HG03060 (cell line): ENCODE data around the gene ARHGEF10L.
"Not testable (repeated sequence)": the region's sequence is repeated elsewhere in the genome, so short reads cannot be mapped to it uniquely, and the experiment has no call there.

Source experiments
- ATAC-seq: cut with Tn5 transposase; IDR thresholded peaks from one replicate; pipeline ENCODE4 v1.9.1; 2021; ENCODE audit warnings: low read depth, moderate number of reproducible peaks; ENCODE audit not compliant: unreplicated experiment

Gene ARHGEF10L

GRCh38 chr1:17606826-17607440, 67.4 kb downstream of the ARHGEF10L start:
- ATAC-seq: no peak

DNA sequence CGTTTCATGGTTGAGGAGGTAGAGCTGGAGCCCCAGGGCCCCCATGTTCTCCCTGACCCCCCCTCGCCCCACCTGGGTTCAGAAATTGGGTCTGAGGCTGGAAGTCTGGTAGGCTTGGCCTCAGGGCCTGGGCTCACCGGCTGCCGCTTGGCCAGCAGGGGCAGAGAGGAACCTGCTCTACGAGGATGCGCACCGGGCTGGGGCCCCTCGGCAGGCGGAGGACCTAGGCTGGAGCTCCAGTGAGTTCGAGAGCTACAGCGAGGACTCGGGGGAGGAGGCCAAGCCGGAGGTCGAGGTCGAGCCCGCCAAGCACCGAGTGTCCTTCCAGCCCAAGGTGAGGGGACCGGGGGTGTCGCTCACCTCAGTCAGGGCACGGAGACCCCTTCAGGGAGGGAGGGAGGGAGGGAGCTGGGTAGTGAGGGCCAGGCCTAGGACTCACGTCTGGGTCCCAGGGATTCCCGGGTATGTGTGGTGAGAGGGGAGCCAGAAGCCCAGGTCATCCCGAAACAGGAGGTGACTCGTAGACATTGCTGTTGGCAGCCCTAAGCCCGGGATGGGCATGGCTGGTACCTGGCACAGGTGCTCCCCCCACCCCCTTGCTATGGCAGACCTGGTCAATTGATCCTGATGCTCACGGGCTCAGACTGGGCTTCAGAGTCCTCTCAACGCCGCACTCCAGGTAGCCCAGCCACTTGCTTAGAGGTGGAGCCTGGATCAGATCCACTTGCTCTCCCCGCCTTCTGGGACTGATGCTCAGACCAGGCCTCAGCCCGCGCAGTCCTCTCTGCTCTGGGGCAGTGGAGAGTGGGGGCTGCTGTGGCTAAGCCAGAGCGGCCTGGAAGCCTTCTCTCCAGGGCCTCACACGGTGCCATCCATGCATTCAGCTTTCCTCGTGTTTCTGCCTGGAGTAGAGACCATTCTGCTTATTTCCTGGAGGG, 68.4 kb downstream of the ARHGEF10L start:
- no peak for ATAC-seq

DNA sequence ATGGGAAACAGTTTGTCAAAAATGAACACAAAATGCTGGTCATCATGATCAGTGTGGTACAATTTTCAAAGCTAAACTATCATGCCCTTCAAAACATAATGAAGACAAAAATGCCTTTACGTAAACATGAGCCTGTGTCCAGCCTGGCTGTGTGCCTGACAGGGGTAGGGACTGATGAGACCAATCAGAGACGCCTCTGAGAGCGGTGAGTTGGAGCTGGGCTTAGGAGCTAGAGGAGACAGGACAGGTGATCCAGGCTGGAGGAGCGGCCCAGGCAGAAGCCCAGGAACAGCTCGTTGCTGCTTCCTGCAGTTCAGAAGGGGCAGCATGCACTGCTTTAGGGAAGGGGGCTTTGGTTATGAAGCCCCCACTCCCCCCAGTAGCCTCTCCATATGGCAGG, 70.0 kb downstream of the ARHGEF10L start:
- no peak for ATAC-seq

DNA sequence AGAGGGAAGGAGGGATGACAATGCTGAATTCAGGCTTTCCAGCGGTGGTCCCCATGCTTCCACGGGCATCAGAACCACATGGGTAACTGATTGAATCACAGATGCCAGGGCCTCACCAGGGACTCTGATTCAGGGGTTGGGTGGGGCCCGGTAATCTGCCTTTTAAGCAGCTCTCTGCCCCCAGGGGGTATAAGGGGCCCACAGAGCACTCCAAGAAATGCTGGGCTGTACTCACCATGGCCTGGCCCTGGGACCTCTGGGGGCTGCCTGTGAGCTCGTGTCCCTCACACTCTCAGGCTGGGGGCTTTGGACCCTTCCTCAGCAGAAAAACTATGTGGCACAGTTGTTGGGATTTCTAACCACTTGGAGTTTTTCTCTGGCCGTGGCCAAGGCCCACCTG, 70.6 kb downstream of the ARHGEF10L start:
- no peak for ATAC-seq

DNA sequence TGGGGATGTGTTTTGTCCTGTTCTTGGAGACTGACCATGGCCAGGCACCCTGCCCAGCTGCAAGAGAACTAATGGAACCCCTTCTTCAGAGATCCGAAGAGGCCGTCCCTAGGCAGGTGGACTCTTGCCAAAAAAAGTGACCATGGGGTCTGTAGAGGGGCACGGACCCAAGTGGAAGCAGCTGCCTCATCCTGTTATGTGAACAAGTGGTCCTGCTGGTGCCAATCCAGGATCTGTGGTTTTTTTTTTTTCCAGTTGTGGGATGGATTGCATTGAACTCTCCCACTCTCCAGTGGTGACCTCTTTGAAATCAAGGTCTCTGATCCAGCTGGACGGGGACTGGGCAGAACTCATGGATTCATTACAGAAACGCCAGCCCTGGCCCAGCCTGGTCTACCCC, 71.2 kb downstream of the ARHGEF10L start:
- no peak for ATAC-seq

- no peak for ATAC-seq
These were observed 72.5 kb downstream of the ARHGEF10L start for GRCh38 chr1:17611991-17612390.

DNA sequence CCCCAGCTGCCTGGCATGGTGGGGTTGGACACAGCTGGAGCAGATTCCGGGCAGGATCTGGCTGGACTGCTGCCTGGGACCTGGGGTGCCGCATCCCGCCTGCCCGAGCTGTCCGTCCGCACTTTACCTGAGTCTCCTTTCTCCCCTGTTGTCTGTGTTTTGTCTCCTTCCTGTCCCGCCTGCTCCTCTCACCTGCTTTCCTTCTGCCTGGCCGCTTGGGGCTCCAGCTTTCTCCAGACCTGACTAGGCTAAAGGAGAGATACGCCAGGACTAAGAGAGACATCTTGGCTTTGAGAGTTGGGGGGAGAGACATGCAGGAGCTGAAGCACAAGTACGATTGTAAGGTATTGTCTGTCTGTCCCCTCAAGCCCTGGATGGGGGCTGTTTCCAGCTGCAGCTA, 73.3 kb downstream of the ARHGEF10L start:
- no peak for ATAC-seq

DNA sequence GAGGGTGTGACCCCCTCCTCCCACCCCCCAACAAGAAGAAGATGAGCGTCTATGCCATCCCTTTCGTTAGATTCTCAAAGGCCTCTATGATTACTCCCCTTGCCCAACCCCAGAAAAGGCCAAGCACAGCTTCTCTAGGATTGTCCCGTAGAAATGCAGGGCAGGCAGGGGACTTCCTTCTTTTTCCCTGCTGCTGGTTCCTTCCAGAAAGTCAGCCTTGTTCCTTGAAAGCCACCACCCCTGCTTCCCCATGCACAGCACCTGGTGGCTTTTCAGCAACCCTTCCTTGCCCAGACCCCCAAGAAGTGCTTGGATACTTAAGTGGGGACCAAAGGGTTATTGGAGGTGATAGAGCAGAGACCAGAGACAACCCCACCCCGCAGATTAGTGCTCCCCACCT, 75.1 kb downstream of the ARHGEF10L start:
- ATAC-seq: no peak

- no peak for ATAC-seq
These were observed 75.7 kb downstream of the ARHGEF10L start for GRCh38 chr1:17615157-17615556.

DNA sequence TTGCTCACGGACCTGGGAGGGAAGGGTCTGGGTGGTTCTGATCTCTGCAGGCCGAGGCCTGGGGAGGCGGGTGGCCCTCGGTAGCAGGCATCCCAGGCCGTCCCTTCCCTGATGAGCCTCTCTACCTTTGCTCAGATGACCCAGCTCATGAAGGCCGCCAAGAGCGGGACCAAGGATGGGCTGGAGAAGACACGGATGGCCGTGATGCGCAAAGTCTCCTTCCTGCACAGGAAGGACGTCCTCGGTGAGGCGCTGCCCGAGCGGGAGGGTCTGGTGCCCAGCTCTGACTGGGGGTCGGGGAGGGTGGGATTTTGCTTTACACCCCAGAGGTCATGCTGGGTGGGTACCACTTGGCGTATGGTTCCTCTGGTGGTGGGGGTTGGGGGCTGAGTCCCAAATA, 76.5 kb downstream of the ARHGEF10L start:
- no peak for ATAC-seq

- ATAC-seq: no peak
These were observed 77.3 kb downstream of the ARHGEF10L start for GRCh38 chr1:17616731-17617279.

GRCh38 chr1:17617787-17618557, 78.5 kb downstream of the ARHGEF10L start:
- no peak for ATAC-seq

DNA sequence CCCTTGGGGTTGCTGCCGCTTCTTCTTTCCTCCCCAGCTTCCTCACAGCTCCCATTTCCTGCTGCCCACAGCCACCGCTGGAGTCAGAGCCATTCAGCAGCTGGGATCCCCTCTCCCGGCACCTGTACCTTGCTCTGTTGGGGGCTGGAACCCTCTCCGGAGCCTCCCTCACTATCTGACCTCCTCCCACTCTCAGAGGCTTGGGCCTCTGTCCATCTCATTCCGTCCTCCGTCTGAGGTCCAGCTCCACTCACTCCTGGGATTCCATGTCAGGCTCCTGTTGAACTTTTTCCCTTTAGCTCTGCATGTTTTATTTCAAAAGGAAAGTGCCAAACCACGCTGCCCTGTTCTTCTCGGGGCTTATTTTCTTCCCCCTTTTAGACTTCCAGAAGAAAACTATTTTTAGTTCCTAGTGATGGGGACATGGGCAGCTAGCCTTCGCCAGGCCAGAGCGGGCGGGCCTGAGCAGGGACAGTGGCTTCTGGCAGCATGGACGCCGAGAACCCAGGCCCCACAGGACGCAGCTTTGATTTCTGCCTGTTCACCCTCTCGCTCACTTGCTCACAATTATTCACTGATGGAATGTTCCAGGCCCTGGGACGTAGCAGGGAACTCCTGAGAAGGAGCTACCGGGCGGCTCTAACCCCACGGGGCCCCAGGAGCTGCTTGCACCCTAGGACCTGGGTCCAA, 79.2 kb downstream of the ARHGEF10L start:
- no peak for ATAC-seq

GRCh38 chr1:17620448-17620847, 81.0 kb downstream of the ARHGEF10L start:
- no peak for ATAC-seq

DNA sequence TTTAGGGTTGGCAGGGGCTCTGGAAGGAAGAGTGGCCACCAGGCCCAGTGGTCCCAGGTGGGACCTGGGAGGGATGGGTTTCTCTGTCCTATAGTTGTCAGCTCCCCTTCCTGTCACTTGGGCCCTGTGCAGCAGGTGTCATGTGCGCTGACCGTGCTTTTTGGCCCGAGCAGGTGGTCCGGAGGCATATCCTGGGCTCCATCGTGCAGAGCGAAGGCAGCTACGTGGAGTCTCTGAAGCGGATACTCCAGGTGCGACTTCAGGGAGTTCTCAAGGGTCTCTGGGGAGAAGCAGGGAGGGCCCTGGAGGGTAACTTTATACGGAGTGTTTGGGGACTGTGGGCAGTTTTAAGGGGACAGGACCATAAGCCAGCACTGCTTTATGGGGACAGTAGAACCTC, 82.2 kb downstream of the ARHGEF10L start:
- ATAC-seq: no peak

- ATAC-seq: no peak
These were observed 83.3 kb downstream of the ARHGEF10L start for GRCh38 chr1:17622823-17623222.

DNA sequence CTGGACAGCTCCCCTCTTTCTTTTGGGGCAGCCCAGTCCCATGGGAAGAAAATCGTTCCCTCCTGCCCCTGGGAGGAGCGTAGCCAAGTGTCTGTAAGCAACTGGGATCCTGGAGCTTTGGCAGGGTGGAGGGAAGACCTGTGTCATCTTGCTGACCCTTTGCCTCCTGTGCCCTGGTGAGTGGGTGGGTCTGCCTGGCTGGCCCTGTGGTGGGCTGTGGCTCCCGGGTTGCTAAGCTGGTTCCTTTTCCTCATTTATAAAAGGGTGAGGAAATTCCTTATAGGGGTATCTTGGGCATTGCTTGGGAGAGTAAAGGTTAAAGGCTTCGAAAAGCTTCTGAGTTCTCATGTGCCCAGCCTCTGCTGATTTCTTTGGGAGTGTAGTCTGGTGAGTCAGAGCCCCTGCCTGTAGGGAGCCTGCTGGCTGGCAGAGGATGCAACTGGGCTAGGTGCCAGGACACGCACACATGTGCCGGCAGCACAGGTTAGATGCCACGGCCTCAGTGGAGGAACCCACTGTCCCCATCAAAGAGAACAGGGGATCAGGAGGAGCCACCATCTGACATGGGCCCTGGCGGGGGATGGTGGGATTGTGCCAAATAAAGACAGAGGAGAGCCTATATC, 85.2 kb downstream of the ARHGEF10L start:
- no peak for ATAC-seq

- ATAC-seq: no peak
These were observed 87.9 kb downstream of the ARHGEF10L start for GRCh38 chr1:17627239-17628052.

- ATAC-seq: not testable (repeated sequence)
These were observed 89.5 kb downstream of the ARHGEF10L start for GRCh38 chr1:17629046-17629445.
